ENCODE results near the gene SKP1. TPM values are rescaled to one million over a fixed set of nuclear protein-coding genes. Genes with fewer than 3 reads are reported as not detected.
A peak's percentile ranks its signal among the peaks of the same experiment; 100 is the strongest.

Gene SKP1
- total and polyA plus RNA-seq, 9 of the 15 experiments (the other 6 are each of a cell fraction or from before 2014, with no cell fraction given): 301 to 2,109 (median 639) TPM

GRCh38 chr5:134131165-134131564, 45.6 kb downstream of the SKP1 start:
- TF ChIP-seq GATAD2A (IDR thresholded peaks at IDR 0.05): no peak
- no peak for TF ChIP-seq NFYB (IDR thresholded peaks at IDR 0.05; ENCODE audit: extremely low read depth, insufficient read length)
- no peak for TF ChIP-seq HNRNPH1 (optimal IDR thresholded peaks at IDR 0.05; ENCODE audit: low read depth, low read length)
- no peak for TF ChIP-seq TCF3 (CRISPR knock-in tag; IDR thresholded peaks at IDR 0.05)
- H2AFZ ChIP-seq (ENCODE audit: low read depth, low read length): no peak overlapping the region
- H3K27ac ChIP-seq (ENCODE audit: extremely low read depth, low read depth, low read length): no peak overlapping the region
- peaks cover 28% of the 10 kb centered on the region for H4K20me1 ChIP-seq (replicated peaks; ENCODE audit: control insufficient read depth, insufficient read depth, low read length)
- H3K4me3 ChIP-seq: no peak overlapping the region
- intact Hi-C loops (cut with micrococcal nuclease): no loop called here
- ATAC-seq (no peak), DNase-seq (ENCODE audit: extremely low read depth in 1 of 4, low spot score in 3 of 4) (no peak), FAIRE-seq (no peak)
- ChIA-PET CTCF (ENCODE audit: low intra/inter-chr PET ratio) (no interaction called here), POLR2A (no interaction called here)
- peaks cover 0 to 18% of the 10 kb centered on the region in 2 experiments; a peak in 1 of 5 replicates for H3K4me1 ChIP-seq (replicated peaks in 1 of 2; ENCODE audit: control insufficient read depth in 2 of 2, insufficient read depth in 2 of 2, low read length in 2 of 2)
- peaks cover 43% of the 10 kb centered on the region; the same call in 2 of the 3 replicates for H3K36me3 ChIP-seq (ENCODE audit: control insufficient read depth, insufficient read depth, low read length)
- H3K9me3 ChIP-seq (replicated peaks; ENCODE audit: control insufficient read depth, insufficient read depth, low read depth, low read length): no peaks in the 10 kb centered on the region
- no peak overlapping the region for H3K4me2 ChIP-seq (ENCODE audit: insufficient read depth, low read length)
- peaks cover 7% of the 10 kb centered on the region for H3K9me1 ChIP-seq (ENCODE audit: control insufficient read depth, insufficient read depth, low read length)
- no peak overlapping the region for H3K9ac ChIP-seq (ENCODE audit: insufficient read depth in 1 of 2, low read depth in 2 of 2, low read length in 2 of 2)
- WGBS (ENCODE audit: insufficient coverage, low coverage, missing lambda C conversion rate): 71% methylated on average over 2 of the region's 3 CpGs
- BruUV-seq (replicated peaks): no TSS peak
- no peaks in the 10 kb centered on the region for H3K79me2 ChIP-seq (ENCODE audit: control insufficient read depth, insufficient read depth, low read length)
- in situ Hi-C loops (cut with MboI): no loop called here
- no peaks in the 10 kb centered on the region for H3K27me3 ChIP-seq (ENCODE audit: control insufficient read depth in 2 of 2, insufficient read depth in 2 of 2, low read length in 2 of 2)

- ChIA-PET CTCF (ENCODE audit: low intra/inter-chr PET ratio) (interaction anchor here (0.6 kb wide), 1 partner anchor 16 kb away, joined by 4 read pairs; no protein-coding TSS in a partner anchor), POLR2A (interaction anchor here (2.9 kb wide), 1 partner anchor 10 kb away, joined by 11 read pairs; no protein-coding TSS in a partner anchor)
- Histone ChIP-seq H3K4me1 (replicated peaks in 1 of 2; ENCODE audit: control insufficient read depth in 2 of 2, insufficient read depth in 2 of 2, low read length in 2 of 2) (peaks cover 0 to 21% of the 10 kb centered on the region in 2 experiments; a peak in 1 of 5 replicates), H3K36me3 (ENCODE audit: control insufficient read depth, insufficient read depth, low read length) (peaks cover 35% of the 10 kb centered on the region; the same call in 2 of the 3 replicates), H3K9me3 (replicated peaks; ENCODE audit: control insufficient read depth, insufficient read depth, low read depth, low read length) (no peaks in the 10 kb centered on the region), H3K9ac (ENCODE audit: insufficient read depth in 1 of 2, low read depth in 2 of 2, low read length in 2 of 2) (0 out of 4 replicates have a peak overlapping the region, but pooled peaks of 1 of the 2 experiments have one; percentile 4), H4K20me1 (replicated peaks; ENCODE audit: control insufficient read depth, insufficient read depth, low read length) (peaks cover 28% of the 10 kb centered on the region), H3K27me3 (ENCODE audit: control insufficient read depth in 2 of 2, insufficient read depth in 2 of 2, low read length in 2 of 2) (no peaks in the 10 kb centered on the region), H3K4me3 (no peak overlapping the region), H2AFZ (ENCODE audit: low read depth, low read length) (no peak overlapping the region), H3K4me2 (ENCODE audit: insufficient read depth, low read length) (no peak overlapping the region), H3K9me1 (ENCODE audit: control insufficient read depth, insufficient read depth, low read length) (peaks cover 7% of the 10 kb centered on the region), H3K79me2 (ENCODE audit: control insufficient read depth, insufficient read depth, low read length) (no peaks in the 10 kb centered on the region), H3K27ac (ENCODE audit: extremely low read depth, low read depth, low read length) (no peak overlapping the region)
- in situ Hi-C loops (cut with MboI): no loop called here
- DNase-seq (ENCODE audit: extremely low read depth in 1 of 4, low spot score in 3 of 4) (no peak), ATAC-seq (no peak), FAIRE-seq (no peak)
- no TSS peak for BruUV-seq (replicated peaks)
- 77% methylated on average over 8 of the region's 8 CpGs for WGBS (ENCODE audit: insufficient coverage, low coverage, missing lambda C conversion rate)
- intact Hi-C loops (cut with micrococcal nuclease): no loop called here
- no peak for TF ChIP-seq NONO (IDR thresholded peaks at IDR 0.05; ENCODE audit: low read depth in 2 of 2, low read length in 1 of 2)
- TF ChIP-seq CBX3 (IDR thresholded peaks at IDR 0.05; ENCODE audit: borderline replicate concordance in 1 of 2, low read length in 2 of 2): no peak
- TF ChIP-seq ZNF785 (CRISPR knock-in tag; IDR thresholded peaks at IDR 0.05): no peak
- TF ChIP-seq DDX20 (tag; IDR thresholded peaks at IDR 0.05; ENCODE audit: low read depth): no peak
- no peak for TF ChIP-seq SAFB2 (IDR thresholded peaks at IDR 0.05; ENCODE audit: borderline replicate concordance, low read depth, low read length, severe bottlenecking)
- TF ChIP-seq KDM4B (IDR thresholded peaks at IDR 0.05; ENCODE audit: borderline replicate concordance in 2 of 2, low read depth in 1 of 2): no peak
- no peak for TF ChIP-seq BRD4 (IDR thresholded peaks at IDR 0.05)
- TF ChIP-seq, protein P1, sequence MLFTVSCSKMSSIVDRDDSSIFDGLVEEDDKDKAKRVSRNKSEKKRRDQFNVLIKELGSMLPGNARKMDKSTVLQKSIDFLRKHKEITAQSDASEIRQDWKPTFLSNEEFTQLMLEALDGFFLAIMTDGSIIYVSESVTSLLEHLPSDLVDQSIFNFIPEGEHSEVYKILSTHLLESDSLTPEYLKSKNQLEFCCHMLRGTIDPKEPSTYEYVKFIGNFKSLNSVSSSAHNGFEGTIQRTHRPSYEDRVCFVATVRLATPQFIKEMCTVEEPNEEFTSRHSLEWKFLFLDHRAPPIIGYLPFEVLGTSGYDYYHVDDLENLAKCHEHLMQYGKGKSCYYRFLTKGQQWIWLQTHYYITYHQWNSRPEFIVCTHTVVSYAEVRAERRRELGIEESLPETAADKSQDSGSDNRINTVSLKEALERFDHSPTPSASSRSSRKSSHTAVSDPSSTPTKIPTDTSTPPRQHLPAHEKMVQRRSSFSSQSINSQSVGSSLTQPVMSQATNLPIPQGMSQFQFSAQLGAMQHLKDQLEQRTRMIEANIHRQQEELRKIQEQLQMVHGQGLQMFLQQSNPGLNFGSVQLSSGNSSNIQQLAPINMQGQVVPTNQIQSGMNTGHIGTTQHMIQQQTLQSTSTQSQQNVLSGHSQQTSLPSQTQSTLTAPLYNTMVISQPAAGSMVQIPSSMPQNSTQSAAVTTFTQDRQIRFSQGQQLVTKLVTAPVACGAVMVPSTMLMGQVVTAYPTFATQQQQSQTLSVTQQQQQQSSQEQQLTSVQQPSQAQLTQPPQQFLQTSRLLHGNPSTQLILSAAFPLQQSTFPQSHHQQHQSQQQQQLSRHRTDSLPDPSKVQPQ (CRISPR knock-in tag; IDR thresholded peaks at IDR 0.05; ENCODE audit: borderline replicate concordance): no peak
Observed at GRCh38 chr5:134130239-134130945, 46.4 kb downstream of the SKP1 start.

Measured in K562 (cell line).